GM06990 (cell line): ENCODE results near the gene KIAA1671.

ENCODE experiments used
- DNase-seq: peaks from one replicate; pipeline ENCODE4 v3.0.0-alpha.2; 2011; ENCODE audit not compliant: insufficient read length; ENCODE audit errors: extremely low read depth
- H3K27me3 ChIP-seq: replicated peaks from 2 replicates; pipeline ENCODE4 v1.6.0; 2011; ENCODE audit warnings: low read length; ENCODE audit not compliant: control insufficient read depth, insufficient read depth
- H3K36me3 ChIP-seq: 2 replicates; pipeline ENCODE4 v1.5.1; 2011; ENCODE audit warnings: low read length; ENCODE audit not compliant: control insufficient read depth, insufficient read depth
- H3K4me3 ChIP-seq: replicated peaks from 2 replicates; pipeline ENCODE4 v1.5.1; 2011; ENCODE audit warnings: low read depth, mild to moderate bottlenecking, control low read depth, low read length
- TF ChIP-seq, protein P1 (sequence below): IDR thresholded peaks from 2 replicates; pipeline ENCODE4 v1.5.1; 2011; ENCODE audit warnings: low read length, control low read depth, mild to moderate bottlenecking, inconsistent platforms; ENCODE audit not compliant: insufficient read depth, poor library complexity, severe bottlenecking

The KIAA1671 gene

DNA sequence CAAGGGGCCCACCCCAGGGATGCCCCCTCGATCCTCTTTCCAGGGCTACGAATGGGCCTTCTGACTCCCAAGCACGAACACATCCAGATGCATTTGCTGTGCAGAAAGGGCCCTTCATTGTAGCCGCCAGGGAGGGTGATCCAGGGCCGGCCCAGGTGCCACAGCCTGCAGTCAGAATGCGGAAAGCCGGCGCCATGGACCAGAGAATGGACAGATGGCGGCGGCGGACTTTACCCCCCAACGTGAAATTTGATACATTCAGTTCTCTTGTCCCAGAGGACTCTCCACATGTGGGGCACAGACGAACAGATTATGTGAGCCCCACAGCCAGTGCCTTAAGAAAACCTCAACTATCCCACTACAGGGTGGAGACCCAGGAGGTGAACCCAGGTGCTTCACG, 87.2 kb downstream of the KIAA1671 start:
- Histone ChIP-seq H3K27me3 (no peaks in the 10 kb centered on the region; the same call in none of the 2 replicates), H3K4me3 (no peak overlapping the region), H3K36me3 (no peaks in the 10 kb centered on the region)
- TF ChIP-seq, protein P1, sequence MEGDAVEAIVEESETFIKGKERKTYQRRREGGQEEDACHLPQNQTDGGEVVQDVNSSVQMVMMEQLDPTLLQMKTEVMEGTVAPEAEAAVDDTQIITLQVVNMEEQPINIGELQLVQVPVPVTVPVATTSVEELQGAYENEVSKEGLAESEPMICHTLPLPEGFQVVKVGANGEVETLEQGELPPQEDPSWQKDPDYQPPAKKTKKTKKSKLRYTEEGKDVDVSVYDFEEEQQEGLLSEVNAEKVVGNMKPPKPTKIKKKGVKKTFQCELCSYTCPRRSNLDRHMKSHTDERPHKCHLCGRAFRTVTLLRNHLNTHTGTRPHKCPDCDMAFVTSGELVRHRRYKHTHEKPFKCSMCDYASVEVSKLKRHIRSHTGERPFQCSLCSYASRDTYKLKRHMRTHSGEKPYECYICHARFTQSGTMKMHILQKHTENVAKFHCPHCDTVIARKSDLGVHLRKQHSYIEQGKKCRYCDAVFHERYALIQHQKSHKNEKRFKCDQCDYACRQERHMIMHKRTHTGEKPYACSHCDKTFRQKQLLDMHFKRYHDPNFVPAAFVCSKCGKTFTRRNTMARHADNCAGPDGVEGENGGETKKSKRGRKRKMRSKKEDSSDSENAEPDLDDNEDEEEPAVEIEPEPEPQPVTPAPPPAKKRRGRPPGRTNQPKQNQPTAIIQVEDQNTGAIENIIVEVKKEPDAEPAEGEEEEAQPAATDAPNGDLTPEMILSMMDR: no peak
- no peak for DNase-seq

DNA sequence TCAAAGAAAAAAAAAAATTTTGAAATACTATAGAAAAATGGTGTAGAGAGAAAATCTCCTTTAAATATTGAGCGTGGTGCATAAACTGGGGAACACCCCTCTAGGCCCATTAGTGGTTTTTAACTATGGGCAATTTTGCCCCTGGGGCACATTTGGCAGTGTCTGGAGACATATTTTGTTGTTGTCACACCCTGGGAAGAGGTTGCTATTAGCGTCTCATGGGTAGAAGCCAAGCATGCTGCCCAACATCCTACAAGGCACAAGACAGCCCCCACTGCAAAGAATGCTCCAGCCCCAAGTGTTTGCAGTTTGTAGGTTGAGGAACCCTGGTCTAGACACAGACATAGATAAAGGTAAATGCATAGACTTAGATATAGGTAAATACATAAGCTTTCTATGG, 92.6 kb downstream of the KIAA1671 start:
- DNase-seq: no peak
- H3K36me3 ChIP-seq: no peaks in the 10 kb centered on the region
- TF ChIP-seq, protein P1: no peak
- no peaks in the 10 kb centered on the region; the same call in none of the 2 replicates for H3K27me3 ChIP-seq
- no peak overlapping the region for H3K4me3 ChIP-seq

DNA sequence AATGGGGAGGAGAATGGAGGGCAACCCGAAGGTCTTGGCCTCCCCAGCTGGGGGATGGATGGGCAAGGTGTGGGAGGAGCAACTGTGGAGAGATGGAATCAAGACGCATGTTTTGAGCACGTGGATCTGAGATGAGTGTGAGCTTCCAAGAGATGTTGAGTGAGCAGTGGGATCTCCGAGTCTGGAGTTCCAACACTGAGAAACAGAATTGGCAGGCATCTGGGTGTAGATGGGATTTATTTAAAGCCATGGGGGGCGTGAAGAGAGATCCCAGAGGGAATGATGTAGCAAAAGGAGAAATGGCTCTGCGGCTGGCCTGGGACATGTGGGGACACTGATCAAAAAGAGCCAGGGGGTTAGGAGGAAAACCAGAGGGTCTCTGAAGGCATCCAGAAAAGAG, 95.6 kb downstream of the KIAA1671 start:
- no peak overlapping the region for H3K4me3 ChIP-seq
- no peak for DNase-seq
- H3K27me3 ChIP-seq: no peaks in the 10 kb centered on the region; the same call in none of the 2 replicates
- no peaks in the 10 kb centered on the region for H3K36me3 ChIP-seq
- TF ChIP-seq, protein P1: no peak

DNA sequence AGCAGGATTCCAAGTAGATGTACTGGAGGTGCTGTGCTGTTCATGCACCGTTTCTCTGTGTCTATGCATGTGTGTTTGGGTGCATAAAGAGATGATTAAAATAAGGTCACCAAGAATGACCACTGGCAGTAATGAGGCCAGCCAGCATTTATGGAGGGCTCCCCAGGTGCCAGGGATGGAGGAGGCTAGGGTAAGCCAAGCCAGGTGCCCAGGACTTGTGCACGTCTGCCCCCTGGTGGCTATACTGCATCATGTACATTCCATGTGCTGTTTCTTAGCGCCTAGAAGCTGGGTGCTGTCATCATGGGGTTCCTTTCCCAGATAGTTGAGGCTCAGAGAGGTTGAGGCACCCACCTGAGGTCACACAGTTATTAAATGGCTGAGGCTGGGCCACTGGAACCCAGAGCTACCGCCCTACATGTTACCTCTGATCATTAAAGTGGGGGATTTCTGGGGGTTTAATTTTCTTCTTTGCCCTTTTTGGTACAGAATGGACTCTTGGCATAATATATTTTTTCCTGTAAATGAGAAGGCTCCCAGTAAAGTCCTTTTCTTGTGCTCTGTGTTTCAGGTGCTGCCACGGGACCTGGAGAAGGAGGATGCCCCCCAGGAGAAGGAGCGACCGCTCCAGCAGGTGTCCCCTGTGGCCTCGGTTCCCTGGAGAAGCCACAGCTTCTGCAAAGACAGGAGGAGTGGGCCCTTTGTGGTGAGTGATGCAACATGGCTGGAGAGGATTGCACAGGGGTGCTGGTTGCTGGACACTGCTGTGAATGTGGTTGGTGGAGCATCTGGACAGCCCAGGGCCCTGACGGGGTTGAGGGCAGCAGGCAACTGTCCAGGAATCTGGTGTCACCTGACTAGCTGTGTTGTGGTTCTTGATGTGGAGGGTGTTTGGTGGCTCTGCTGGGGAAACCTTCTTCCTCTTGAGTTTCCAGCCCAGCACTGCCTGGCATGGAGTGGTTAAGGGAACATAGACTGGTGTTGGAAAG, 96.4 kb downstream of the KIAA1671 start:
- Histone ChIP-seq H3K36me3 (no peaks in the 10 kb centered on the region), H3K27me3 (no peaks in the 10 kb centered on the region), H3K4me3 (no peak overlapping the region)
- TF ChIP-seq, protein P1: peak; percentile 87
- DNase-seq: no peak

DNA sequence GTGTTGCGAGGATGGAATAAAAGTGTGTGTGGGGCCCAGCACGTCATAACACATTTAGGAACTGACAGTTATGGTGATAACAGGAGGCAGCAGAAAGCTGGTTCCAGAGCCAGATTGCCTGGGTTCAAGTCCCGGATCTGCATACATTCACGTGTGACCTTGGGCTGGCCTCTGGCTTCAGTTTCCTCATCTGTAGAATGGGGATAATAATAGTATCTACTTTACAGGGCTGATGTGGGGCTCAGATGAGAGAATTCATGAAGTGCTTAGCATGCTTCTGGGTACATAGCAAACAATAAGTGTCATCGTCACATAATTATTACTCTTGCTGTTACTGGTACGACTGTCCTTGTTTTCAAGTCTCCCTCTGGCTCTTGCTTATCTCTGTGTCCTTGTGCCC, 97.3 kb downstream of the KIAA1671 start:
- Histone ChIP-seq H3K27me3 (no peaks in the 10 kb centered on the region), H3K36me3 (no peaks in the 10 kb centered on the region), H3K4me3 (no peak overlapping the region)
- TF ChIP-seq, protein P1: no peak
- DNase-seq: no peak
